KMS-11 (cell line): Measurements from ENCODE around the gene MACROD1.

Experiments
- H2AFZ ChIP-seq: fragments of 200-600 bp; sonication (generic); 2 replicates; pipeline ENCODE4 v1.6.1; 2016; ENCODE audit warnings: antibody characterized with exemption, mixed run types, low read depth
- H3K27ac ChIP-seq: fragments of 200-600 bp; sonication (generic); 2 replicates; pipeline ENCODE4 v1.6.1; 2016; ENCODE audit warnings: mild to moderate bottlenecking, mixed run types
- H3K27me3 ChIP-seq: fragments of 200-600 bp; sonication (generic); 2 replicates; pipeline ENCODE4 v1.6.1; 2017; ENCODE audit warnings: mild to moderate bottlenecking, low read depth, mixed run types, moderate library complexity; ENCODE audit not compliant: insufficient read depth
- H3K36me3 ChIP-seq: fragments of 200-600 bp; sonication (generic); 2 replicates; pipeline ENCODE4 v1.6.1; 2017; ENCODE audit warnings: mild to moderate bottlenecking, mixed run types; ENCODE audit not compliant: insufficient read depth
- H3K4me1 ChIP-seq: fragments of 200-600 bp; sonication (generic); 2 replicates; pipeline ENCODE4 v1.6.1; 2016; ENCODE audit warnings: mild to moderate bottlenecking, low read depth, mixed run types; ENCODE audit not compliant: poor library complexity, severe bottlenecking
- H3K4me2 ChIP-seq: fragments of 200-600 bp; sonication (generic); 2 replicates; pipeline ENCODE4 v1.7.0; 2016; ENCODE audit warnings: mild to moderate bottlenecking, mixed run types
- H3K4me3 ChIP-seq: fragments of 200-600 bp; sonication (generic); IDR thresholded peaks from 2 replicates; pipeline ENCODE4 v1.6.1; 2017; ENCODE audit warnings: low read depth, low read length, mixed read lengths; ENCODE audit not compliant: insufficient read depth
- H3K79me2 ChIP-seq: fragments of 200-600 bp; sonication (generic); 2 replicates; pipeline ENCODE4 v1.6.1; 2016; ENCODE audit warnings: low read depth, mixed run types; ENCODE audit not compliant: insufficient read depth
- H3K9ac ChIP-seq: fragments of 200-600 bp; sonication (generic); 2 replicates; pipeline ENCODE4 v1.6.1; 2016; ENCODE audit warnings: mild to moderate bottlenecking, mixed run types
- H4K20me1 ChIP-seq: fragments of 200-600 bp; sonication (generic); 2 replicates; pipeline ENCODE4 v1.6.1; 2016; ENCODE audit warnings: mild to moderate bottlenecking, mixed run types; ENCODE audit not compliant: insufficient read depth
- CTCF ChIP-seq: fragments of 200-600 bp; sonication (generic); conservative IDR thresholded peaks from 2 replicates; pipeline ENCODE4 v1.6.1; 2017; ENCODE audit warnings: low read depth, mild to moderate bottlenecking, antibody characterized with exemption, low read length, moderate library complexity, mixed read lengths

The MACROD1 gene

GRCh38 chr11:63998558-63999348 lies 167.2 kb downstream of the MACROD1 start:
- Histone ChIP-seq H3K4me2 (no peak overlapping the region), H3K27ac (no peak overlapping the region), H2AFZ (no peak overlapping the region), H3K79me2 (no peaks in the 10 kb centered on the region), H3K4me1 (no peaks in the 10 kb centered on the region), H3K4me3 (no peak overlapping the region), H4K20me1 (no peaks in the 10 kb centered on the region), H3K27me3 (no peaks in the 10 kb centered on the region), H3K36me3 (no peaks in the 10 kb centered on the region), H3K9ac (no peak overlapping the region)
- TF ChIP-seq CTCF = no peak

- Histone ChIP-seq H3K79me2 (no peaks in the 10 kb centered on the region), H3K4me3 (no peak overlapping the region), H3K27me3 (no peaks in the 10 kb centered on the region), H3K4me1 (no peaks in the 10 kb centered on the region), H3K4me2 (no peak overlapping the region), H3K36me3 (no peaks in the 10 kb centered on the region), H3K27ac (no peak overlapping the region), H4K20me1 (no peaks in the 10 kb centered on the region), H2AFZ (no peak overlapping the region), H3K9ac (no peak overlapping the region)
- no peak for TF ChIP-seq CTCF
Measured at GRCh38 chr11:63997801-63998337, 168.0 kb downstream of the MACROD1 start.

GRCh38 chr11:63997104-63997700 lies 168.7 kb downstream of the MACROD1 start:
- no peaks in the 10 kb centered on the region for H3K36me3 ChIP-seq
- no peaks in the 10 kb centered on the region for H4K20me1 ChIP-seq
- no peaks in the 10 kb centered on the region for H3K79me2 ChIP-seq
- no peak overlapping the region for H3K4me3 ChIP-seq
- TF ChIP-seq CTCF = no peak
- H3K27me3 ChIP-seq = no peaks in the 10 kb centered on the region
- no peak overlapping the region for H3K4me2 ChIP-seq
- H3K9ac ChIP-seq = no peak overlapping the region
- H3K27ac ChIP-seq = no peak overlapping the region
- no peaks in the 10 kb centered on the region for H3K4me1 ChIP-seq
- no peak overlapping the region for H2AFZ ChIP-seq

- H3K36me3 ChIP-seq = no peaks in the 10 kb centered on the region
- no peak overlapping the region for H3K27ac ChIP-seq
- H3K9ac ChIP-seq = no peak overlapping the region
- H4K20me1 ChIP-seq = no peaks in the 10 kb centered on the region
- TF ChIP-seq CTCF = no peak
- H3K4me3 ChIP-seq = no peak overlapping the region
- no peaks in the 10 kb centered on the region for H3K79me2 ChIP-seq
- no peaks in the 10 kb centered on the region for H3K27me3 ChIP-seq
- H3K4me2 ChIP-seq = no peak overlapping the region
- no peak overlapping the region for H2AFZ ChIP-seq
- H3K4me1 ChIP-seq = no peaks in the 10 kb centered on the region
Measured at GRCh38 chr11:63996512-63996911, 169.4 kb downstream of the MACROD1 start.
